Measurements from ENCODE around the gene CAMTA1. TPM values are rescaled to one million over a fixed set of nuclear protein-coding genes. Genes with fewer than 3 reads are reported as not detected.

CAMTA1 gene
- polyA plus RNA-seq, 1 donor from 2014 or later: 79.0 TPM

DNA sequence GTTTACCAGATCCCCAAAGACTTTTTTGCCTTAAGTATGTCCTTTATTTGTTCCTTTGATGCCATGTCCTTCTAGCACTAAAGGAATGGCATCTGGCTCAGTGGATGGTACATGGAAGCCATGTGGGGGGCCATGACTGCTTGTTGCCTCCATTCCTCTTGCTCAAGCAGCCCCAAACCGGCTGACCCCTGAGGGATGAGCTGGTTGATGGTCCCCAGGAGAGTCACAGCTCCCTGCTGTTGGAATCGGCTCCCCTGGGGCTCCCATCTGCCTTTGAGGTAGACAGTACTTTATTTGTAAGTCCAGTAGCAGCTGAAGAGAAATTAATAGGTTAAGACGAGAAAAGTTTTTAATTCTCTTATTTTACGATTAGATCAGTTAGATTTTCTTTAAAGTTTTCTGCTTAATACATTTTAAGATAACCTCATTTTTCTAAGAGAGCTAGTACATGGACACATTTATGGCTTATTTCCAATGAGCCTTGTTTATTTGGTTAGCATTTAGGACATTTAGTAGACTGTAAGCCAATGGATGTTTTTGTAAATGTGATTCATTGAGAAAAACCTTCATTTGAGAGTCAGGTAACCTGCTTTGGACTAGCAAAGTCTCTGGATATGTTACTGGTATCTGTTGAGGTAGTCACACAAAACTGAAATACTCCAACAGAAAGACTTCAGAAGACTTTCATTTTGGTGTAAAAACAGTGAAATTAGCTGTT is 88.2 kb downstream of the CAMTA1 start:
- H3K27ac Mint-ChIP-seq: no peak overlapping the region
- no peaks in the 10 kb centered on the region for H3K27me3 Mint-ChIP-seq
- peaks cover 4% of the 10 kb centered on the region for H3K36me3 Mint-ChIP-seq
- H3K4me3 Mint-ChIP-seq: no peak overlapping the region
- peaks cover 6 to 8% (median 7%) of the 10 kb centered on the region in 3 donors for H3K4me1 Mint-ChIP-seq
- no peaks in the 10 kb centered on the region for H3K9me3 Mint-ChIP-seq

DNA sequence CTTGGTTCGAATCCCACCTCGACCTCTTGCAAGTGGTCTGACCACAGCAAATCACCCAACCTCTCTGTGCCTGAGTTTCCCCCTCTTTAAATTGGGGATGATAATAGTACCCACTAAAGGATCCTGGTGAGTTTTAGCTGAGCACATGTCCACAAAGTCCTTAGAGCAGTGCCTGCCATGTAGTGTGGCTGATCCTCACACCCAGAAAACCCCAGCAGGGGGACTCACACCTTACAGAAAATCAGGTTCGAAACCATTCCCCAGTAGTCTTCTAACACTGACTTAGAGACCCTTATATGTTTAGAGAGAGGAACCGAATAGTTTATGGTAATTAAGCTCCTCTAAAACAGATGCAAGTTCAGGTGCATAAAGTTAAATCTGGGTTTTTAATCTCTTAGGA is 89.0 kb downstream of the CAMTA1 start:
- Mint-ChIP-seq H3K4me3 (no peak overlapping the region), H3K27me3 (no peaks in the 10 kb centered on the region), H3K4me1 (peaks cover 0 to 6% (median 3%) of the 10 kb centered on the region in 3 donors), H3K36me3 (peaks cover 4% of the 10 kb centered on the region), H3K27ac (no peak overlapping the region), H3K9me3 (no peaks in the 10 kb centered on the region)

DNA sequence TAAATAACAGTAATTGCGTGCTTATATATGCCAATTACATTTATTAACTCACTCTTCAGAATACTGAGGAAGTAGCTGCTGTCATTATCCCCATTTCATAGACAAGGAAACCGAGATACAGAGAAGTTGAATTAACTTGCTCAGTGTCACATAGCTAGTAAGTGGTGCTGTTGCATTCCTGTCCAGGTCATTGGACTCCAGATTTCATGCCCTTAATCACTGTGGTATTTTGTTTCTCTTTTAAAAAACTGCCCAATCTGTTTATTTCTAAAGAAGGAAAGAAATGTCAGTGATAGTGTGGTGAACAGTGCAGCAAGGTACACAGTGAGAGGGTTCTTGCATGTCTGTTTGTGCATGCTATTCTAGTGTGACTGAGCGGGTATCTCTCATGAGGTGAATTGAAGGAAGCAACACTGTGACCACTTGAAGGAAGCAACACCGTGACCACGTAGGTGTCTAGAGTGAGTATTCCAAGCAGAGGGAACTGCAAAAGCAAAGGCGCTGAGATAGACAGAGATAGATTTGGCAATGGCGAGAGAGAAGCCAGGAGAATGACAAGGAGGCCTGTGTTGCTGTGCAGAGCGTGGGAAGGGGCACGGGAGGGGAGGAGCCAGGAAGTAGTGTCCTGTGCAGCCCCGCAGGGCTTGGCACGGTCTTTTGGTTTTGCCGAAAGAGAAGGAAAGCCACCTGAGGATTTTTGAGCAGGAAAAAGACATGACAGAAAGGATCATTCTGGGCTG is 95.9 kb downstream of the CAMTA1 start:
- Mint-ChIP-seq H3K9me3 (no peaks in the 10 kb centered on the region), H3K4me3 (no peak overlapping the region), H3K27me3 (no peaks in the 10 kb centered on the region), H3K4me1 (peaks cover 0 to 6% (median 2%) of the 10 kb centered on the region in 3 donors), H3K27ac (peak overlapping the region in 1 of 3 donors; percentile 82), H3K36me3 (peaks cover 3% of the 10 kb centered on the region)

DNA sequence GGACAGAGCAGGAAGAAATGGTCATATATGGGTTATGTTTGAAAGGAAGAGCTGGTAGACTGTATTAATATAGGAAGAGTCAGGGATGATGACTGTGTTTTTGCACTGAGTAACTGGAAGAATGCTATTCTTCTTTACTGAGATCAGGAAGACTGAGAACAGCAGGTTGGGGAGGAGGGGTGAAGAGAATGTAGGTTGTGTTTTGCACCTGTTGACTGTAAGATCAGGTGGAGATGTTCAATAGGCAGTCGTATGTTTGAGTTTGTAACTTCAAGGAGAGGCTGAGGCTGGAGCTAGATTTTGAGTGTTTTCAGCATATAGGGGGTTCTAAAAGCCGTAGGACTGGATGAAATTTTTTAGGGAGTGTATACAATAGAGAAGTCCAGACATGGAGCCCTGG is 97.2 kb downstream of the CAMTA1 start:
- Mint-ChIP-seq H3K27ac (no peak overlapping the region), H3K9me3 (no peaks in the 10 kb centered on the region), H3K4me1 (peaks cover 0 to 6% (median 2%) of the 10 kb centered on the region in 3 donors), H3K36me3 (peaks cover 4% of the 10 kb centered on the region), H3K27me3 (no peaks in the 10 kb centered on the region), H3K4me3 (no peak overlapping the region)

DNA sequence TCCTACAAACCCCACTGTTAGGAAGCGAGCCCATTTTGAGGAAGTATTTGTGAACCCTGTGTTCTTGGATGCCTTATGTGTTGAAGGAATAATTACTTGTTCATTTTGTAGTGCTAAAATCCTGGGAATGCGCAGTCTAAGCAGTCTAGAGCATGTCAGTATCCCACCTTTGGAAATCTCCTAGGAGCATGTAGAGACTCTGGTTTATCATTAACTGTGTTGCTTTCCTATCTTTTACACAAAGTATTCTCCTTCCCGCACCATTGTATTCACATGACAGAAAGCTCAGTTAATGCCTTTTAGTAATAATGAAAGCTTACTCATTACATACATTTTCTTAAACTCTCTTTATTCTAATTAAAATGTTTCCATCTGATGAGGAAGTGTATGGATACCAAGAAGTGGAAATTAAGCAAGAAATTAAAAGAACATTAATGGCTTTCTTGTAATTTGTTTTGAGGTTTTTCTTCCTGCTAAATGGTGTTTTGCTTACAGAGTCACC is 99.4 kb downstream of the CAMTA1 start:
- H3K4me1 Mint-ChIP-seq: peaks cover 9 to 12% (median 11%) of the 10 kb centered on the region in 3 donors
- no peak overlapping the region for H3K27ac Mint-ChIP-seq
- H3K27me3 Mint-ChIP-seq: no peaks in the 10 kb centered on the region
- H3K4me3 Mint-ChIP-seq: no peak overlapping the region
- H3K36me3 Mint-ChIP-seq: peaks cover 5% of the 10 kb centered on the region
- no peaks in the 10 kb centered on the region for H3K9me3 Mint-ChIP-seq

DNA sequence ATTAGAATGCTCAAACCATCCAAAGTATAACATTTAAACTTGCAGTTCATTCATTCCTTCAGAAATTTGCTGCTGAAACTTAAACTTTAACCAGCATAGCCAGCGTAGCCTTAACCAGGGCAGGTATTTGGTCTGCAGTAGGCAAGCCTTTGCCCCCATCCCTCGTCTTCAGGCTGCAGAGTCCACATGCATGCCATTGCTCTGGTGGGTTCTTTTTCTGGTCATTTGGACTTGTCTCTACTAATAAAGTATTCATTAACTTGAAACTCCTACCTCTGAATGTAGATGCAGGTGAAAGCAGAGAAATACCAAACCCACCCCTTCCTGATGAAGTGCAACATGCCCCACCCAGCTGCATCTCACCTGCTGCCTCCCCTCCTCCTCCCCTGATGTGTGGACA is 100.2 kb downstream of the CAMTA1 start:
- peaks cover 5% of the 10 kb centered on the region for H3K36me3 Mint-ChIP-seq
- peak overlapping the region in 1 of 3 donors; percentile 50 for H3K27ac Mint-ChIP-seq
- no peaks in the 10 kb centered on the region for H3K9me3 Mint-ChIP-seq
- no peak overlapping the region for H3K4me3 Mint-ChIP-seq
- no peaks in the 10 kb centered on the region for H3K27me3 Mint-ChIP-seq
- peaks cover 9 to 13% (median 12%) of the 10 kb centered on the region in 3 donors for H3K4me1 Mint-ChIP-seq

DNA sequence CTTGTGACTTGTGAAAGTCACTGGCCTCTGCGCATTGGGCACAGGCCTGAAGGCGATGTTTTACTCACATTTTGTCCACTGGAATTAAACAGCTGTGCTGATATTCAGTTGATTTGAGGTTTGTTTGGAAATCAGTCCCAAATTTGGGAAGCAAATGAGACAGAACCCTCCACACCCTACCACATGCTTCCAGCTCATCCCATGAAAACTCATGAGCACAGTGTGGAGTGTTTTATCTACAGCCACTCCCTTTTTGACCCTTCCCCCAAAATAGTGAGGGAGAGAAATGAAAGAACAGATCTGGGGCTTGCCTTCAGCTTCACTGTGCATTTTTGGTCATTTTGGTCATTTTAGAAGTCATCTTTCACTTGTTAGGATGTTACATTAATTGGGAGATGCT is 101.3 kb downstream of the CAMTA1 start:
- no peak overlapping the region for H3K4me3 Mint-ChIP-seq
- H3K4me1 Mint-ChIP-seq: peaks cover 9 to 13% (median 12%) of the 10 kb centered on the region in 3 donors
- no peaks in the 10 kb centered on the region for H3K9me3 Mint-ChIP-seq
- H3K36me3 Mint-ChIP-seq: peaks cover 2% of the 10 kb centered on the region
- no peaks in the 10 kb centered on the region for H3K27me3 Mint-ChIP-seq
- H3K27ac Mint-ChIP-seq: no peak overlapping the region

DNA sequence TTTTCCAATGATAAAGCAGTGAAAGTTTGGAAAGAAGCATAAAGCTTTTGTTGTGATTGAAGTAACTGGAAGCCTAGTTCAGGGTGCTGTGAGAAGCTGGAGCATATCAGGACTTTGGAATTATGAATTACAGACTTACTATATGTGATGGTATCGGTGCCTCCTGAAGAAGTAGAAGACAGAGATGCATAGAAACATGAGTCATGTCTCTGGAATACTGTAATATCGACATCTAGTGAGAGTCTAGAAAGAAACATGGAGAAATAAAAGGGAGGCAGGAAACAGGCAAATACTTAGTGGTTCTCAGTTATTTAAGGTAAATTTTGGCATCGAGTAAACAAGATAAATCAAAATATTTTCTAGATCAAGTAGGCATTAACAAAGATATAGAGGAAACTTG is 103.0 kb downstream of the CAMTA1 start:
- Mint-ChIP-seq H3K27me3 (no peaks in the 10 kb centered on the region), H3K27ac (no peak overlapping the region), H3K9me3 (no peaks in the 10 kb centered on the region), H3K4me3 (no peak overlapping the region), H3K4me1 (peaks cover 9 to 14% (median 13%) of the 10 kb centered on the region in 3 donors), H3K36me3 (peaks cover 2% of the 10 kb centered on the region)

DNA sequence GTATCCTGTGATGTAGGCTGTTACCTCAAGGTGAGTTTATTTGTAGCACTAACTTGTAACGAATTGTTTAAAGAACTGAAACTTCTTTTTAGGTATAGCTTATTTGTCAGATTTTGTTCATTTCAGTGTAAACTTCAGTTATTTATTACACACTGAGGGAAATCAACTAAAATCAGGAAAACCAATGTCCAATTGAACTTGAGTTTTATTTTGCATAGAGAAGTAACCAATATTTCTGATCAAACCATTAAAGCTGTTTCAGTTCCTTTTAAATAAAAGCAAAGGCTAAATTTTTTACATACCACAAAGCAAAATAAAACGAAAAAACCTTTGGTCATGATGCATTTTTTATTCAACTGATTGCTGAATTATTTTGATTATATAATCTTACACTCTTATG is 103.6 kb downstream of the CAMTA1 start:
- Mint-ChIP-seq H3K27ac (no peak overlapping the region), H3K9me3 (no peaks in the 10 kb centered on the region), H3K4me3 (no peak overlapping the region), H3K4me1 (peaks cover 9 to 14% (median 13%) of the 10 kb centered on the region in 3 donors), H3K36me3 (peaks cover 2% of the 10 kb centered on the region), H3K27me3 (no peaks in the 10 kb centered on the region)

DNA sequence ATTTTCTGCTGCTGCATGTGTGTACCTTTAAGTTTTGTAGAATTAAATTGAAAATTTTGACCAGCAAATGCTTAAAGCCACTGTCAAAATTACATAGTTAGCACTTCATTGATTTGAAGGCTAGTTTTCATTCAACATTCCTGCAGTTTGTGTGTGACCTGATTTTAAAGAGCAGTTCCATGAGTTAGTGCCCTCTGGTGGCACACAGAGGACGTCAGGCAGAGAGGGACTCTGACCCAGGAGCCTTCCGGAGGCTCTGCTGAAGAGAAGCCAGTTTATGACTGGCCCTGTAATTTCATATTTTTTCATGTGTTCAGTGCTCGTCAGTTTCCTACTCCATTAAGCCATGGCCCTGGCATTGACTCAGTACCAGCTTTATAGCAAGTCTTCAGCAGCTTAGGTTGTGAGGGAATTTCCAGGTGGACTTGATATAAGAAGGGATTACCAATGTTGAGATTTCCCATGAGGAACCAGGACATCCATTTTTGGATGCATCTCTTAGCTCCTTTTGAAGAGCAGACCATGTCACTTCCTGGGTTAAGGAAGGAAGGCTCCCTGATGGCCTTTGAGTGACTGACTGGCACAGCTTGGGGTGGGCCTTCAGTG is 104.7 kb downstream of the CAMTA1 start:
- H3K36me3 Mint-ChIP-seq: peaks cover 2% of the 10 kb centered on the region
- peaks cover 9 to 13% (median 10%) of the 10 kb centered on the region in 3 donors for H3K4me1 Mint-ChIP-seq
- H3K27ac Mint-ChIP-seq: no peak overlapping the region
- no peaks in the 10 kb centered on the region for H3K27me3 Mint-ChIP-seq
- no peaks in the 10 kb centered on the region for H3K9me3 Mint-ChIP-seq
- H3K4me3 Mint-ChIP-seq: no peak overlapping the region

DNA sequence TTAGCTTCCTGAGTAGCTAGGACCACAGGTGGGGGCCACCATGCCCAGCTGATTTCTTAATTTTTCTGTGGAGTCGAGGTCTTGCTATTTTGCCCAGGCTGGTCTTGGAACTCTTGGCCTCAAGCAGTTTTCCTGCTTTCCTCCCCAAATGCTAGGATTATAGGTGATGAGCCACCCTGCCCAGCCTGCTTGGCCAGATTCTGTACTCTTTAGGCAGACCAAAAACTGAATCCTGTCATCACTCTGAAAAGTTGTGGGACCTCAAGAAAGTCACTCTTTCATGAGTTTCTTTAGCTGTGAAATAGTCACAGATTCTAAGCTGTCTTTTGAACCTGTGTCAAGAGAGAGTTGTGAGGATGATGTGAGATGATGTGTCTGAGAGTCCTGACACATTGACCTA is 105.4 kb downstream of the CAMTA1 start:
- Mint-ChIP-seq H3K4me1 (peaks cover 9 to 13% (median 10%) of the 10 kb centered on the region in 3 donors), H3K27ac (no peak overlapping the region), H3K36me3 (peaks cover 2% of the 10 kb centered on the region), H3K27me3 (no peaks in the 10 kb centered on the region), H3K9me3 (no peaks in the 10 kb centered on the region), H3K4me3 (no peak overlapping the region)

DNA sequence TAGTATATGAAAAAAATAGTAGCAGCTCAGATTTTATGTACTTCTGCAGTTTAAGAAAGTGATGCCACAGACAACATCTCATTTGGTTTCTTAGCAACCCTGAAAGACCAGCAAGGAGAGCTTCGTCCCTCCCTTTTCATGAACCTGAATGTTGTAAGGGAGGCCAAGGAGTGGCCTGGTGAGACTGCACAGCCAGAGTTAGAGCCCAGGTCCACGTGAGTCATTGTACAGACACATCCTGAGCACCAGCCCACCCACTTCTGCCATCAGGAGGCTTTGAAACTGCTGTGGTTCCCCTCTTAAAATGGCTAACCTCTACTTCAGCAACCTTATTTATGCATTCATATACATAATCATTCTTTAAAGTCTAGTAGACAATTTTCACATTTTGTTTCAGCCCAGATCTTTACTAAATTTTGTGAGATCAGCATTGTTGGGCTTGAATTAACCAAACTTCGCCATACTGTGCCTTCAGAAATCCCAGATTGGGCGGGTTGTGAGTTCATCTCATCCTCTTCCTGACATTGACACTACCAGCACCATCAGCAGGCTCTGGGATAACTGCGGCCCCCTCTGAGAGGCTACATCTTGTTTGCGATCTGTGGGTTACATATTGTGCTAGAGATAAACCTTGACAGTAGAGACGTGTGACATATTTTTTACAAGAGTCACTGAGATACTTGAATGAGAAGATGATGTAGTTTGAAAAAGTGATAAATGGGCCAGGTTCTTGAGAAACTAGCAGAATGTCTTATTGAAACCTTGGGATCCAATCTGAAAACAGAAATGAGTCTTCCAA is 106.7 kb downstream of the CAMTA1 start:
- peaks cover 2% of the 10 kb centered on the region for H3K36me3 Mint-ChIP-seq
- H3K27me3 Mint-ChIP-seq: no peaks in the 10 kb centered on the region
- H3K9me3 Mint-ChIP-seq: no peaks in the 10 kb centered on the region
- no peak overlapping the region for H3K27ac Mint-ChIP-seq
- H3K4me1 Mint-ChIP-seq: peaks cover 8 to 11% (median 9%) of the 10 kb centered on the region in 3 donors
- H3K4me3 Mint-ChIP-seq: no peak overlapping the region

DNA sequence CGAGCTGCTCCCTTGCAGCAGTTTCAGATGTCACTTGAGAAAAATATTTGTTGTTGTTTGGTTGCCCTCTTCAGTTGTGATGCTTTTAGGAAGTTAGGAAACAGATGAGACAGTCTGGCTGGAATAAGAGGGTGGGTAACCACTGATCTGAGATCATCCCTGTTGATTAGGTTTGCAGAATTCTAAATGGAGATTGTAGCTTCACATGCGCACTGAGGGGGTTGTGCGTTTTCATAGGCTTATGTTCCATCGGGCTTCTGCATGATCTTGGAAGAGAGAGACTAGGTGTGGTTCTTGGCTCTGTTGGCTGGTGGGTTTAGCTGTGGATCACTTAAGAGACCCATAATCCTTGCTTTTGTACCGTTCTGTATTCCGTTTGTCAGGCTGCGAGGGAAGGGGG is 108.1 kb downstream of the CAMTA1 start:
- Mint-ChIP-seq H3K4me1 (peaks cover 4 to 9% (median 6%) of the 10 kb centered on the region in 3 donors), H3K27me3 (no peaks in the 10 kb centered on the region), H3K4me3 (no peak overlapping the region), H3K36me3 (no peaks in the 10 kb centered on the region), H3K9me3 (no peaks in the 10 kb centered on the region), H3K27ac (no peak overlapping the region)

DNA sequence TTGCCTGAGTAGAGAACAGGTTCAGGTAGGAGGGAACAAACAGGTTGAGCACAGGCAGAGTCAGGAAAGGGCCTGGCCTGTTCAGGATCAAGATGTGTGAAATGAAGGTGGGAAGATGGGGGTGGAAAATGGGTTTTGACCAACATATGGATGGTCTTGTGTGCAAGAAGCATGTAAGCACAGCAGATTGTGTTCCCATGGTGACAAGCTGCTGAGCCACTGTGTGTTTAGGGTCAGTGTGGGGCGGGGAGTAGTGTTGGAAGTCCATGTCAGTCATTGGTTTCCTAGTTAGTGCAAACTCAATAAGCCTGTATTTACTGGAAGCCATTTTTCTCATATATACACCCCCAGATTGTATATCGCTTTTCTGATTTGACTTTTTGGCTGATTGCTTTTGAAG is 111.9 kb downstream of the CAMTA1 start:
- Mint-ChIP-seq H3K9me3 (no peaks in the 10 kb centered on the region), H3K4me3 (no peak overlapping the region), H3K36me3 (no peaks in the 10 kb centered on the region), H3K27ac (no peak overlapping the region), H3K4me1 (peaks cover 0 to 2% (median 0%) of the 10 kb centered on the region in 3 donors), H3K27me3 (no peaks in the 10 kb centered on the region)
